HEK293 (cell line): Measurements from ENCODE around the gene HS3ST5.

Experiments used
- CTCF ChIA-PET: fragments of 350-600 bp; formaldehyde crosslinking; extraction: SDS; loops from one replicate; lab custom pipeline; 2021; ENCODE audit warnings: antibody characterized with exemption; lab: Yijun Ruan, JAX
- POLR2A ChIA-PET: fragments of 300-600 bp; formaldehyde crosslinking; extraction: SDS; loops from one replicate; lab custom pipeline; 2020; ENCODE audit warnings: antibody characterized with exemption, inconsistent platforms; lab: Yijun Ruan, JAX
- H3K27ac ChIP-seq: fragments of 200-500 bp; sonication (Bioruptor generic); 2 replicates; pipeline ENCODE4 v1.5.1; 2014; ENCODE audit warnings: low read depth, low read length, control low read depth, inconsistent platforms; ENCODE audit errors: extremely low read depth
- H3K36me3 ChIP-seq, 2 experiments: fragments of 200-500 bp in 1 of 2; sonication (Bioruptor generic) in 1 of 2; 1 replicate in 1 of 2; 2 replicates in 1 of 2; pipeline ENCODE4 v1.5.1; 2014 to 2017; ENCODE audit warnings: inconsistent platforms in 2 of 2, low read length in 2 of 2; ENCODE audit not compliant: control insufficient read depth in 2 of 2, insufficient read depth in 1 of 2
- H3K4me1 ChIP-seq: fragments of 200-500 bp; sonication (Bioruptor generic); 2 replicates; pipeline ENCODE4 v1.5.1; 2014; ENCODE audit warnings: mild to moderate bottlenecking, low read length, inconsistent platforms; ENCODE audit not compliant: control insufficient read depth, insufficient read depth
- H3K4me3 ChIP-seq: 2 replicates; pipeline ENCODE4 v1.5.1; 2011; ENCODE audit warnings: low read depth, mild to moderate bottlenecking, control low read depth, low read length, moderate library complexity
- H3K9me3 ChIP-seq: fragments of 200-500 bp; sonication (Bioruptor generic); 2 replicates; pipeline ENCODE4 v1.5.1; 2014; ENCODE audit warnings: low read depth, low read length, inconsistent platforms; ENCODE audit not compliant: control insufficient read depth, insufficient read depth
- GFI1B ChIP-seq: fragments of 450-650 bp; formaldehyde crosslinking; IDR thresholded peaks from 2 replicates; pipeline ENCODE4 v1.5.1; 2016; ENCODE audit warnings: missing biosample characterization, missing genetic modification characterization
- GLIS2 ChIP-seq: fragments of 450-650 bp; formaldehyde crosslinking; IDR thresholded peaks from 2 replicates; pipeline ENCODE4 v1.5.1; 2016; ENCODE audit warnings: missing biosample characterization, missing genetic modification characterization
- KLF1 ChIP-seq: fragments of 450-650 bp; formaldehyde crosslinking; IDR thresholded peaks from 2 replicates; pipeline ENCODE4 v1.5.1; 2016; ENCODE audit warnings: missing biosample characterization, missing genetic modification characterization
- ZBTB48 ChIP-seq: fragments of 450-650 bp; formaldehyde crosslinking; IDR thresholded peaks from 2 replicates; pipeline ENCODE4 v1.5.1; 2016; ENCODE audit warnings: missing biosample characterization, missing genetic modification characterization
- ZFP41 ChIP-seq: fragments of 450-650 bp; formaldehyde crosslinking; IDR thresholded peaks from 2 replicates; pipeline ENCODE4 v1.5.1; 2016; ENCODE audit warnings: missing biosample characterization, missing genetic modification characterization, borderline replicate concordance
- ZNF2 ChIP-seq: fragments of 450-650 bp; formaldehyde crosslinking; IDR thresholded peaks from 2 replicates; pipeline ENCODE4 v1.5.1; 2016; ENCODE audit warnings: missing biosample characterization, missing genetic modification characterization
- ZNF211 ChIP-seq: fragments of 450-650 bp; formaldehyde crosslinking; IDR thresholded peaks from 2 replicates; pipeline ENCODE4 v1.5.1; 2016; ENCODE audit warnings: low read depth, missing biosample characterization, missing genetic modification characterization
- ZNF623 ChIP-seq: fragments of 450-650 bp; formaldehyde crosslinking; IDR thresholded peaks from 2 replicates; pipeline ENCODE4 v1.5.1; 2016; ENCODE audit warnings: missing biosample characterization, missing genetic modification characterization
- ZNF677 ChIP-seq: fragments of 450-650 bp; IDR thresholded peaks from 2 replicates; pipeline ENCODE4 v1.5.0; 2018; ENCODE audit warnings: missing biosample characterization, mild to moderate bottlenecking, missing genetic modification characterization, moderate library complexity
- ZNF785 ChIP-seq: fragments of 450-650 bp; formaldehyde crosslinking; IDR thresholded peaks from 2 replicates; pipeline ENCODE4 v1.5.1; 2016; ENCODE audit warnings: missing biosample characterization, missing genetic modification characterization
- ZNF830 ChIP-seq: fragments of 450-650 bp; IDR thresholded peaks from 2 replicates; pipeline ENCODE4 v1.5.0; 2018; ENCODE audit warnings: missing biosample characterization, missing genetic modification characterization, low read depth, mild to moderate bottlenecking, moderate library complexity
- TF ChIP-seq, protein P1 (sequence below): fragments of 450-650 bp; formaldehyde crosslinking; IDR thresholded peaks from 2 replicates; pipeline ENCODE4 v1.5.1; 2016; ENCODE audit warnings: missing biosample characterization, missing genetic modification characterization
- TF ChIP-seq, protein P2 (sequence below): fragments of 450-650 bp; formaldehyde crosslinking; IDR thresholded peaks from 2 replicates; pipeline ENCODE4 v1.5.1; 2016; ENCODE audit warnings: missing biosample characterization, missing genetic modification characterization
- TF ChIP-seq, protein P3 (sequence below): fragments of 450-650 bp; formaldehyde crosslinking; IDR thresholded peaks from 2 replicates; pipeline ENCODE4 v1.5.1; 2016; ENCODE audit warnings: missing biosample characterization, missing genetic modification characterization, borderline replicate concordance
- TF ChIP-seq, protein P4 (sequence below): fragments of 450-650 bp; formaldehyde crosslinking; IDR thresholded peaks from 2 replicates; pipeline ENCODE4 v1.5.0; 2017; ENCODE audit warnings: missing biosample characterization, missing genetic modification characterization, borderline replicate concordance

The HS3ST5 gene

DNA sequence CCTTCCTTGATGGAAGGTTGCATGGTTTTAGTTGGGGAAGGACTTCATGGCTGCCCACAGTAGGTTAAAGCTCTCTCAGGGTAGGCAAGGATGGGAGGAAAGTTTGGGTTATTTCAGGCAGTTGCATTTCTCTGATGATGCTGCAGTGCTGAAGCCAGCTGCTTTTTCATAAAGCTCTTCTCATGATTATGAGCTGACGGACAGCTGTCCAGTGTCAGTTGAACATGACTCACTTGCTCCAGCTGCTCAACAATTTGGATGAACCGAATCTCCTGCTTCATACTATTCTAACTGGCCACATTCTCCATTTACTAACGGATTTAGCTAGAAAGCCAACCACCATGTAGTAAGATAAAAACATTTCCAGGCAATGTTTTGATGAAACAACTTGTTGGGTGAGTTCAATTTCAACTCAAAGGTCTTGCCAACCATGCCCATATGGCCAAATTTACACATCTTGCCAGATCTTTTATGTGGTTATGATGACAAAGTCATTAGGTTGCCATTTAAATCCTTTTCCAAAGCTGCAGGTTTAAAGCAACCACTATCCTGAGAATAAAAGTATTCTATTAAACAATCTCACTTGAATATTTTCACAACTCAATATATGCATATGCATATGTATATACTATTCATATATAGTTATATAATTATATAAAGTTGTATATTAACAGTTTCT lies 125.9 kb downstream of the HS3ST5 start (continued):
- TF ChIP-seq ZNF677 (tag by site-specific recombination): no peak
- no peak for TF ChIP-seq KLF1 (tag by site-specific recombination)
- TF ChIP-seq, protein P1, sequence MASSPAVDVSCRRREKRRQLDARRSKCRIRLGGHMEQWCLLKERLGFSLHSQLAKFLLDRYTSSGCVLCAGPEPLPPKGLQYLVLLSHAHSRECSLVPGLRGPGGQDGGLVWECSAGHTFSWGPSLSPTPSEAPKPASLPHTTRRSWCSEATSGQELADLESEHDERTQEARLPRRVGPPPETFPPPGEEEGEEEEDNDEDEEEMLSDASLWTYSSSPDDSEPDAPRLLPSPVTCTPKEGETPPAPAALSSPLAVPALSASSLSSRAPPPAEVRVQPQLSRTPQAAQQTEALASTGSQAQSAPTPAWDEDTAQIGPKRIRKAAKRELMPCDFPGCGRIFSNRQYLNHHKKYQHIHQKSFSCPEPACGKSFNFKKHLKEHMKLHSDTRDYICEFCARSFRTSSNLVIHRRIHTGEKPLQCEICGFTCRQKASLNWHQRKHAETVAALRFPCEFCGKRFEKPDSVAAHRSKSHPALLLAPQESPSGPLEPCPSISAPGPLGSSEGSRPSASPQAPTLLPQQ (tag by site-specific recombination): no peak
- TF ChIP-seq ZNF785: no peak

DNA sequence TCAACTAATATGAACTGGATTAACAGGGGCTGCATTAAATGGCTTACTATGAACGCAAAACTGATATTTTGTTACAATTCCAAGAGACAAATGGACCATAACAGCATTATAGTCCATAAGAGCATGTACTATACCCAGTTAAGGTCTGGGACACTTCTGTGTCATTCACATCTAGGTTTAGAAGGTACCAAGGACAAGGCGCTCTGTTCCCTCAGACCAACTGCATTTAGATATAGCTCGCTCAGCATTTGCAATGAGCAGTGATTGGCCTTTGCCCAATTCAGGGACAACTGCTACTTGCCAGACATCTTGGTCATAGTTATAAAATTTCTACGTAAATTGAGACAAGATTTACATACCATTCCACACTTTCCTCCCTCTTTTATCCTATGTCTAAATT lies 132.4 kb downstream of the HS3ST5 start:
- ChIA-PET POLR2A (no interaction called here), CTCF (interaction anchor here (0.7 to 1.1 kb wide), 2 partner anchors 12 to 14 kb away, joined by 3 to 5 read pairs; no protein-coding TSS in a partner anchor)
- Histone ChIP-seq H3K4me3 (no peak overlapping the region), H3K4me1 (no peaks in the 10 kb centered on the region), H3K27ac (no peak overlapping the region), H3K36me3 (no peaks in the 10 kb centered on the region), H3K9me3 (no peaks in the 10 kb centered on the region)
- TF ChIP-seq GFI1B (tag by site-specific recombination): no peak
- no peak for TF ChIP-seq ZNF677 (tag by site-specific recombination)
- no peak for TF ChIP-seq ZBTB48 (tag by site-specific recombination)
- no peak for TF ChIP-seq KLF1 (tag by site-specific recombination)
- no peak for TF ChIP-seq ZNF211 (tag by site-specific recombination)
- no peak for TF ChIP-seq ZNF623
- TF ChIP-seq GLIS2 (tag by site-specific recombination): no peak
- TF ChIP-seq, protein P2, sequence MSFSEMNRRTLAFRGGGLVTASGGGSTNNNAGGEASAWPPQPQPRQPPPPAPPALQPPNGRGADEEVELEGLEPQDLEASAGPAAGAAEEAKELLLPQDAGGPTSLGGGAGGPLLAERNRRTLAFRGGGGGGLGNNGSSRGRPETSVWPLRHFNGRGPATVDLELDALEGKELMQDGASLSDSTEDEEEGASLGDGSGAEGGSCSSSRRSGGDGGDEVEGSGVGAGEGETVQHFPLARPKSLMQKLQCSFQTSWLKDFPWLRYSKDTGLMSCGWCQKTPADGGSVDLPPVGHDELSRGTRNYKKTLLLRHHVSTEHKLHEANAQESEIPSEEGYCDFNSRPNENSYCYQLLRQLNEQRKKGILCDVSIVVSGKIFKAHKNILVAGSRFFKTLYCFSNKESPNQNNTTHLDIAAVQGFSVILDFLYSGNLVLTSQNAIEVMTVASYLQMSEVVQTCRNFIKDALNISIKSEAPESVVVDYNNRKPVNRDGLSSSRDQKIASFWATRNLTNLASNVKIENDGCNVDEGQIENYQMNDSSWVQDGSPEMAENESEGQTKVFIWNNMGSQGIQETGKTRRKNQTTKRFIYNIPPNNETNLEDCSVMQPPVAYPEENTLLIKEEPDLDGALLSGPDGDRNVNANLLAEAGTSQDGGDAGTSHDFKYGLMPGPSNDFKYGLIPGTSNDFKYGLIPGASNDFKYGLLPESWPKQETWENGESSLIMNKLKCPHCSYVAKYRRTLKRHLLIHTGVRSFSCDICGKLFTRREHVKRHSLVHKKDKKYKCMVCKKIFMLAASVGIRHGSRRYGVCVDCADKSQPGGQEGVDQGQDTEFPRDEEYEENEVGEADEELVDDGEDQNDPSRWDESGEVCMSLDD (tag by site-specific recombination): no peak
- no peak for TF ChIP-seq ZNF2 (tag by site-specific recombination)
- TF ChIP-seq, protein P3, sequence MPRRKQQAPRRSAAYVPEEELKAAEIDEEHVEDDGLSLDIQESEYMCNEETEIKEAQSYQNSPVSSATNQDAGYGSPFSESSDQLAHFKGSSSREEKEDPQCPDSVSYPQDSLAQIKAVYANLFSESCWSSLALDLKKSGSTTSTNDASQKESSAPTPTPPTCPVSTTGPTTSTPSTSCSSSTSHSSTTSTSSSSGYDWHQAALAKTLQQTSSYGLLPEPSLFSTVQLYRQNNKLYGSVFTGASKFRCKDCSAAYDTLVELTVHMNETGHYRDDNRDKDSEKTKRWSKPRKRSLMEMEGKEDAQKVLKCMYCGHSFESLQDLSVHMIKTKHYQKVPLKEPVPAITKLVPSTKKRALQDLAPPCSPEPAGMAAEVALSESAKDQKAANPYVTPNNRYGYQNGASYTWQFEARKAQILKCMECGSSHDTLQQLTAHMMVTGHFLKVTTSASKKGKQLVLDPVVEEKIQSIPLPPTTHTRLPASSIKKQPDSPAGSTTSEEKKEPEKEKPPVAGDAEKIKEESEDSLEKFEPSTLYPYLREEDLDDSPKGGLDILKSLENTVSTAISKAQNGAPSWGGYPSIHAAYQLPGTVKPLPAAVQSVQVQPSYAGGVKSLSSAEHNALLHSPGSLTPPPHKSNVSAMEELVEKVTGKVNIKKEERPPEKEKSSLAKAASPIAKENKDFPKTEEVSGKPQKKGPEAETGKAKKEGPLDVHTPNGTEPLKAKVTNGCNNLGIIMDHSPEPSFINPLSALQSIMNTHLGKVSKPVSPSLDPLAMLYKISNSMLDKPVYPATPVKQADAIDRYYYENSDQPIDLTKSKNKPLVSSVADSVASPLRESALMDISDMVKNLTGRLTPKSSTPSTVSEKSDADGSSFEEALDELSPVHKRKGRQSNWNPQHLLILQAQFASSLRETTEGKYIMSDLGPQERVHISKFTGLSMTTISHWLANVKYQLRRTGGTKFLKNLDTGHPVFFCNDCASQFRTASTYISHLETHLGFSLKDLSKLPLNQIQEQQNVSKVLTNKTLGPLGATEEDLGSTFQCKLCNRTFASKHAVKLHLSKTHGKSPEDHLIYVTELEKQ (tag by site-specific recombination): no peak
- no peak for TF ChIP-seq ZFP41 (tag by site-specific recombination)
- TF ChIP-seq, protein P4, sequence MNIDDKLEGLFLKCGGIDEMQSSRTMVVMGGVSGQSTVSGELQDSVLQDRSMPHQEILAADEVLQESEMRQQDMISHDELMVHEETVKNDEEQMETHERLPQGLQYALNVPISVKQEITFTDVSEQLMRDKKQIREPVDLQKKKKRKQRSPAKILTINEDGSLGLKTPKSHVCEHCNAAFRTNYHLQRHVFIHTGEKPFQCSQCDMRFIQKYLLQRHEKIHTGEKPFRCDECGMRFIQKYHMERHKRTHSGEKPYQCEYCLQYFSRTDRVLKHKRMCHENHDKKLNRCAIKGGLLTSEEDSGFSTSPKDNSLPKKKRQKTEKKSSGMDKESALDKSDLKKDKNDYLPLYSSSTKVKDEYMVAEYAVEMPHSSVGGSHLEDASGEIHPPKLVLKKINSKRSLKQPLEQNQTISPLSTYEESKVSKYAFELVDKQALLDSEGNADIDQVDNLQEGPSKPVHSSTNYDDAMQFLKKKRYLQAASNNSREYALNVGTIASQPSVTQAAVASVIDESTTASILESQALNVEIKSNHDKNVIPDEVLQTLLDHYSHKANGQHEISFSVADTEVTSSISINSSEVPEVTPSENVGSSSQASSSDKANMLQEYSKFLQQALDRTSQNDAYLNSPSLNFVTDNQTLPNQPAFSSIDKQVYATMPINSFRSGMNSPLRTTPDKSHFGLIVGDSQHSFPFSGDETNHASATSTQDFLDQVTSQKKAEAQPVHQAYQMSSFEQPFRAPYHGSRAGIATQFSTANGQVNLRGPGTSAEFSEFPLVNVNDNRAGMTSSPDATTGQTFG (tag by site-specific recombination): no peak
- no peak for TF ChIP-seq ZNF830 (tag by site-specific recombination)
